ENCODE results near the gene TACSTD2.

- TF ChIP-seq EZH2 (IDR thresholded peaks at IDR 0.05) (no peak), CTCF (IDR thresholded peaks at IDR 0.05) (no peak)
Observed at GRCh38 chr1:58572690-58573089, 4.4 kb downstream of the TACSTD2 start.

All from neural progenitor cell (in vitro differentiated cells).